GM15510 (cell line): Measurements from ENCODE around the gene KLF16.

ENCODE experiments used
- POLR2A ChIP-seq: IDR thresholded peaks from 3 replicates; pipeline ENCODE4 v1.6.1; 2011; ENCODE audit warnings: borderline replicate concordance; ENCODE audit not compliant: insufficient read length; ENCODE audit errors: extremely low read depth

The KLF16 gene

DNA sequence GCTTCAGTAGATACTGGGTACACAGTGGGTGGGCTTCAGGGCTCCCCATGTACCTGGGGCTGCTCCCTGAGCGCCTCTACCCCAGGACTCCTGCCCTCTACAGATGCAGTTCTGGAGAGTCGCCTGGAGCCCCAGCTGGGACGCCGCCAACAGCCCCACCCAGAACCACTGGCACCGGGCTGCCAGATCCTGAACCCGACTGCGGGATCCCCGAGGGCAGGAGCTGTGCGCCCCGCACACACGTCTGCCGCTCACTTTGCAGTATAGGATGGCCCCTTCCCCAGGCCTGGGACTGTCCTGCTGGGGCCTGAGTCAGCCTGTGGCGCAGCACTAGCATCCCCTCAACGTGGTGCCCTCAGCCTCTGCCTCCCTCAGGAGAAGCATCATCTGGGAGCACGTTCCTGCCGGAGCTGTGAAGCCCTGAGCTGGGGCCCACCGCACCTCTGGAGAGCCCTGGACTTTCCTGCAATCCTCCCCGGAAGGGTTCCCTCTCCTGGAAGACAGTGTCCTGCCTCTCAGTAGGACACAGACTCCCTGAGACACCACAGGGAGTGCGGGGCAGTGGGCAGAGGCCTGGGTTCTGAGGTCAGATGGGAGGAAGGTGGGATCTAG, 18.8 kb downstream of the KLF16 start:
- no peak for TF ChIP-seq POLR2A

DNA sequence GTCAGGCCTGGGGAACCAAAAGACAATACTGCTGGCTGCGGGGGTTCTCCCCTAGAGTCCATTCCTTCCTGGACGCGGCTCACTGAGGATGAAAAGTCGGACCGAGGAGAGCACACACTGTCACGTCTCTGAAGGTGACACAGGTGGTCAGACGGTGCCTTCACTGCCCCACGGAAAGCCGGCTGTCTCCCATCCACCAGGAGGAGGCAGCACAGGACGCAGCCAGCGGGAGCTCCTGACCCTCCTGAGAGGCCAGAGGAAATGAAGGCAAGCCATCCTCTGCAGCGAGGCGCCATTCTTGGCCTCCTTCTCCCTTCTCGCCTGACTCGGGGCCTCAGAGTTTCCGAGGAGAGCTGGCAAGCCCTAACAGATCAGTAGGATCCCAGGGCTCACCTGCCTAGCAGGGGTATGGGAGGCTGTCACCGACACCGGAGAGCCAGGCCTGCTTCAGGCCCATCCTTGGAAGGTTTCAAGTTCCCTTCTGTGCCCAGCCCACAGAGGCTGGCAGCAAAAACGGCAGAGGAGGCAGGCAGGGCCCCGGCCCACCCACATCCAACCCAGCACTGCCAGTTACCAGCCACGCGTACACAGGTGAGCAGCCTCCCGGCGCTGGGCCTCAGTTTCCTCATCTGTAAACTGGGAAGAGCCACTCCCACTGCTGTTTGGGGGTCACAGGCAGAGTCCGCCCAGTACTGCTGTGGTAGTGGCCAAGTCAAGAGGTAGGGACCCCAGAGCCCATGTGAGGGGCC, 19.6 kb downstream of the KLF16 start:
- TF ChIP-seq POLR2A: no peak

DNA sequence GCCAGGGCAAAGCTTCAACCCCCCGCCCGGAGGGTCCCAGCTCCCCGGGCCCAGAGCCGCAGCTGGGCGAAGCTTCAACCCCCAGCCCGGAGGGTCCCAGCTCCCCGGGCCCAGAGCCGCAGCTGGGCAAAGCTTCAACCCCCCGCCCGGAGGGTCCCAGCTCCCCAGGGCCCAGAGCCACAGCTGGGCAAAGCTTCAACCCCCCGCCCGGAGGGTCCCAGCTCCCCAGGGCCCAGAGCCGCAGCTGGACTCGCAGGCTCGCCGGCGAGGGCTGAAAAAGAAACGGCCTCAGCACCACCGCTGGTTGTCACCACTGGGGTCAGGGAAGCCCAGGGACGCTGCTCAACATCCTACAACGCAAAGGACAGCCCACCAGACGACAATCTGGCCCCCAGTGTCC, 20.3 kb downstream of the KLF16 start:
- no peak for TF ChIP-seq POLR2A

DNA sequence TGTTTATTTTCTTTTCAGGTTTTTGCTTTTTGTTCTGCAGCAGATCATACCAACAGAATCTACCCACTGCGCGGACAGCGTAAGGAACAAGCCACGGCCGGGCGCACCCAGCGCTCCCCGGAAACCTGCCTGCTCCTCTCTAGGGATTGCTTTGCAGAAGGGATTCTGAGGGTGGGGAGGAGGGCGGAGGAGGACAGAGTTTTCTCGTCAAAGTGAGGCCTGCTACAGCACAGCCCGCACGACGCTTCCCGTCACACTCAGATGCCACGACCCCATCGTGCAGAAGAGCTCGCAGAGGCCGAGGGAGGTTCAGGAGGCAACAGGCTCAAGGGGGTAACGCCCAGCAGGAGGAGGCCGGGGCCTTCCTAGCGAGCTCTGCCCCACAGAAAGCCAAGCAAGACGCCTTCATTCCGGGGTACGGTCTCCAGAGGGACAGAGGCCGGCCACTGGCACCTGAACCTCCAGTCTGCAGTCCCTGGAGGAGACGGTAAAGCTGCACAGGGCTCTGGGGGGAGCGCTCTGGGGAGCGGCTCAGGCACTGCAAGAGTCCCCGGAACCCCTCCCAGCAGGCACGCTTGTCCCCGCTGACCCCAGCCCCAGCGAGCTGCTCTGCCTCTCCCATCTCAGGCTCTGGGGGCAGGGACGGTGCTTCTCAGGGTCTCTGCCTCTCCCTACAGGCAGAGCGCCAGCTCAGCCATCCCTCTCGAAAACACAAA, 22.0 kb downstream of the KLF16 start:
- no peak for TF ChIP-seq POLR2A

DNA sequence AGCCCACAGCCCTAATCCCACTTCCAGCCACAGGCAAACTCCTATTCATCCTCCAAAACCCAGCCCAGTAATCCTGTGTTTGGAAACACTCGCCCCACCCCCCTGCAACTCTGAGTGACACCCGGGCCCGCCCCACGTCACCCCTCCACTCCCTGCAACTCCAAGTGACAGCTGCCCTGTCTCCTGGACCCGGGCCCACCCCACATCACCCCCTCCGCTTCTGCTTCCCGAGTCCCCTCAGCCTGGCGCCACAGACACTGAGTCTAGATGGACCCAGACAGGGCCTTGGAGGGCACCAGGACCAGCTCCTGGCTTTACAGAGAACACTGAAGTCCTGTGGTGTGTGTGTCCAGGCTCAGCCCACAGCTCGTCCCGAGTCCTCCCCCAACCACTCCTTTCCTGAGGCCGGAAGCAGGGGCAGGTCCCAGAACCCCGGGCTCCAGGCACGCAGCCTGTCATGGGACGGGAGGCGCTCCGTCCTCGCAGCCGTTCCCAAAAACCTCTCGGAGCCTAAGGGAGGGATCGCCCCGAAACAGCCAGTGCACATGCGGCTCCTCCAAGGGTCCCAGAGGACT, 22.8 kb downstream of the KLF16 start:
- no peak for TF ChIP-seq POLR2A

DNA sequence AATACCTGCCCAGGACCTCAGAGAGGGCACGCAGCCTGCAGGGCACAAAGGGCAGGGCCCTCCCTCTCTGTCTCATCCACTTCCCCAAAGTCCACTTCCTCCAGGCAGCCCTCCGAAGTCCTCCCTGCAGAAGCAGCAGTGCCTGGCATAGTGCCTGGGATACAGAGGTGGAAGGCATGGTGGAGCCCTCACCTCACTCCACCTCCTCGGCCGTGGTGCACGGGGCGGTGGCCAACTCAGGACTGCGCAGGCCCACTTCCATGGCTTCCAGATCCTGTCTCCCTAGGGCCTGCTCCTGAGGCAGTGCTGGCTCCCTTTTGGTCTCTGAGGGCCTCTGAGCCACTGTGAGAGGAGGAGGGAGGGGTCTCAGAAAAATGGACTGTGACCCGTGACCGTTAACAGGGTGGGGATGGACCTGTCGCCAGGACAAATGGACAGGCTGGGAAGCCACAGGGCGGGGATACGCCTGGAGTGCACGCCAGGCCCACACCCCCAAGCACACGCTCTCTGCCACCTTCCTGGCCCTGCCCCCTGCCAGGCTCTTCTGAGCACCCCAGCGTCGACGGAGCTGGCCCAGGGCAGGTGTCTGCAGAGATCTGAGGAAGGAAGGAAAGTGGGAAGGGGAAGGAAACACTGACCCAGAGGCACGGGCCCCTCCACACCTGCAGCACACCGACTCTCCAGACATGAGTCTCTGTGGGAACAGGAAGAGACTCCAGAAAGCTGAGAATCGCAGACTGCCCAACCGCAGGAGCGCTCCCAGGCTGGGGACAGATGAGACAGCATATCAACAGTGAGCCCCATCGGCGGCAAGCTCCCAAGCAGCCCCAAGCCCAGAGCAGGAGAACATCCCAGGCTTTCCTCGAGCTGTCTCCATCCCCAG, 23.5 kb downstream of the KLF16 start:
- TF ChIP-seq POLR2A: no peak

DNA sequence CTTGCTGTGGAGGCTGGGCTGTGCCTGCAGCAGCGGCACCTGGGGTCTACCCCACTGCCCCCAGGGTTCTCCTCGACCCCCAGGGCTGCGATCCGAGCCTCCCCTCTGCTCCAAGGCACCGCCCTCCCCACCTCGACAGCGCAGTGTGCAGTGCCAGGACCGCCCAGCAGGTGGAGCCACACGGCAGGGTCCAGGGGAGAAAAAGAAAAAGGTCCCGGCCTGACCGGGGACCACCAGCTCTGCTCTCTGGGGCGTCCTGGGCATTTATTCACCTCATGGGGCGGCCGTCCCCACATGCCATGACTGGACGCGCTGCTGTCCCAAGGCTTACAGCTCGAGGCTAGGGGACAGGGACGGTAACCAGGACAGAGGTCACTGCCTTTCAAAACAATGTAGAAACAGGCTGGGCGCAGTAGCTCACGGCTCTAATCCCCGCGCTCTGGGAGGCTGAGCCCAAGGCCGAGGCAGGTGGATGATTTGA, 25.7 kb downstream of the KLF16 start:
- TF ChIP-seq POLR2A: no peak

DNA sequence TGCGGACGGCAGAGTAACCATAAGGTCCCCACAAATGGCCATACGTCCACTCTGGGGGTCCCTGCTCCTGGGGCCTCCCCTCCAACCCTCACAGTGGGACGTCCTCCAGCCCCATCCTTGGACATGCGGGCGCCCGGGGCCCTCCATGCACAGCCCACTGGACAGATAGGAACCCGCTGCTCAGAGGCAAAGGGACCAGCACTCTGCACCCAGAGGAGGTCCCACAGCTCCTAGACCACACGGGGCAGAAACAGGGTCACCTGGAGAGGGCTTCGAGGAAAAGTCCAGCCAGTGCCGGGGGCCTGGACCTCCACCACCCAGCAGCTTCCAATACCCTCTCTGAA, 26.2 kb downstream of the KLF16 start:
- no peak for TF ChIP-seq POLR2A

DNA sequence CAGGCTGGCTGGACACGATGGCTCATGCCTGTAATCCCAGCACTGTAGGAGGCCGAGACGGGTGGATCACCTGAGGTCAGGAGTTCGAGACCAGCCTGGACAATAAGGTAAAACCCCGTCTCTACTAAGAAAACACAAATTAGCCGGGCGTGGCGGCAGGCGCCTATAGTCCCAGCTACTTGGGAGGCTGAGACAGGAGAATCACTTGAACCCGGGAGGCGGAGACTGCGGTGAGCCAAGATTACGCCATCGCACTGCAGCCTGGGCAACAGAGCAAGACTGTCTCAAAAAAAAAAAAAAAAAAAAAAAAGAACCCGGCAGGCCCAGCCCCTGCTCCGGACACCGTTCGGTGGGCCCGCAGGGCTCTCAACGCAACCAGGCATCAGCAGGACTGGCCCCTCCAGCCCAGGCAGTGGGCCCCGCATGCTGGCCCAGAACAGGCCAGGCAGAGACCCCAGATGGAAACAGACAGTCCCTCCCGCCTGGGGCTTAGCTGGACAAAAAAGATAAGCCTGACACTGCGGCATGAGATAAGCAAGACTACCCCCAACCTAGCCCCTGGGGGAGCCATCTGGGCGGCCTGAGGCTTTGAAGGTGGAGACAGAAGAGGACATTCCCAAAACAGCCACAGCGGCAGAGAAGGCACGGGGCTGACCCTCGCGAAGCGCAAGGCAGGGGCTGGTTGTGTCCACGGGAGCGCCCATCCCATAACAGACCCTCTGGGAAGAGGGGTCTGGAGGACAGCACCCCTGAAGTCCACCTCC, 26.7 kb downstream of the KLF16 start:
- no peak for TF ChIP-seq POLR2A

DNA sequence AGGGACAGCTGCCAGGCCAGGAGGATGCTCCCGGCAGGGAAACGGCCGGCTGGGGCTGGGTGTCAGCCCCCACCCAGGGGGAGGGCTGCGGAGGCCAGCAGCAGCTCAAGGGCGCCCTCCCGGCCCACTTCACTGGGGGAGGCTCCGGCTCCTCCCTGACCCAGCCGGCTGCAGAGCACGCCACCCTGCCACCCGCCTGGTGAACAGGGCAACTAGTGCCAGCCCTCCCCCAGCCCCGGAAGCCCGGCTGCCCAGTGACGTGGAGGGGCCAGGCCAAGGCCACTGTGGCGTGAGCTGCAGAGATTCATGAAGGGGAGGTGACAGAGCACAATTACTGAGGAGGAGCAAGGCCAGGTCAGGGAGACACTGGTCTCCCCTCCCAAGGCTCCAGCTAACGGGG, 29.8 kb downstream of the KLF16 start:
- TF ChIP-seq POLR2A: no peak

DNA sequence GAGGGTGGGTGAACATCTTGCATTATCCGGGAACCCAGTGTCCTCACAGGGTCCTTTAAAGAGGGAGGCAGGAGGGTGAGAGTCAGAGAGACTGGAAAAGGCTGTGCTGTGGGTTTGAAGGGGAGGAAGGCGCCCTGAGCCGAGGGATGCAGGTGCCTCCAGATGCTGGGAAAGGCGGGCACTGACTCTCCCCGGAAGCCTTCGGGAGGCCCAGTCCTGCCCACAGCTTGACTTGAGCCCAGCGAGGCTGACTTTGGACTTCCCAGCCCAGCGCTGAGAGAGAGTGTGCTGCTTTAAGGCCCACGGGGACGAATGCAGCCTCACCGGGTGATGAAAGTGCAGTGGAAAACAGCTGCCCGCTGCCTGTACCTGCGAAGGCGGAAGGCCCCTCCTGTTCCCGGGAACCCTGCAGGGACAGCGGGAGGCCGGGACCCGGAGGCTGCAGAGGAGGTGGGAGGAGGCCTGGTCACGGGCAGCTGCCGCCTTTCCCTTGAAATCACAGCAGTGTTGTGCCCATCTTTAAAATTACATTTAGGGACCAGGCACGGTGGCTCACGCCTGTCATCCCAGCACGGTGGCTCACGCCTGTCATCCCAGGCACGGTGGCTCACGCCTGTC, 31.2 kb downstream of the KLF16 start:
- no peak for TF ChIP-seq POLR2A

DNA sequence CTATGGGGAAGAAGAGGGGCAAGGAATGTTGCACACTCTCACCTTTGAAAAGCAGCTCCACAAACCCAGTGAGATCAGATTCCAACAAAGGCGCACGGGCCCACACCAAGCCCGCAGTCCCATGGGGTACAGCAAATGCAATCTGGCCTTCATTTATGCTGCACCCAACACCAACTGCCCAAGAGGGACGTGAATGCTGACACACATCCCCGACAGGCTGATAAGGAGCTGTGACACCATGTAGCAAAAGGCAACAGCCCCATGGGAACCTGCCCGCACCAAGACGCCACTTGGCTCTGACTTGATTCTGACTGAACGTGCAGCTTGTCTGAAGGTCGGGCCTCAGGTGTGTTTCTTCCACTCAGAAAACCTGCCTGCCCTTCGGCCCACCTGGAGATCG, 32.4 kb downstream of the KLF16 start:
- TF ChIP-seq POLR2A: no peak

DNA sequence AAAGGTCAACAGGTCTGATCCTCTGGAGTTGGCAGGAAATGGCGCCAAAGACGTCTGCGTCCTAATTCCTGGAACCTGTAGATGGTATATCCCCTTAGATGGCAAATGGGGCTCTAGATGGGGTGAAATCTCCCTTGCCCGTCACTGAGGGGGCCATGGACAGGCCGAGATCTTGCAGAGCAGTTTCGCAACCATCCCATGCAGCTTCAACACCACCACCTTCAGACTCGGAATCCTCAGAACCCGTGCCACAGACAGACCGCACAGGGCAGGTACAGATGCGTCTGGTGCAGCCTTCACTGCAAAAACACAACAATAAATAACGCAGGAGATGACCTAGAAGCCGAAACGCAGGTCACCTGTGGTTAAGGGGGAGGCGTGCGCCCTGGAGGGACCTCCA, 32.8 kb downstream of the KLF16 start:
- TF ChIP-seq POLR2A: no peak

DNA sequence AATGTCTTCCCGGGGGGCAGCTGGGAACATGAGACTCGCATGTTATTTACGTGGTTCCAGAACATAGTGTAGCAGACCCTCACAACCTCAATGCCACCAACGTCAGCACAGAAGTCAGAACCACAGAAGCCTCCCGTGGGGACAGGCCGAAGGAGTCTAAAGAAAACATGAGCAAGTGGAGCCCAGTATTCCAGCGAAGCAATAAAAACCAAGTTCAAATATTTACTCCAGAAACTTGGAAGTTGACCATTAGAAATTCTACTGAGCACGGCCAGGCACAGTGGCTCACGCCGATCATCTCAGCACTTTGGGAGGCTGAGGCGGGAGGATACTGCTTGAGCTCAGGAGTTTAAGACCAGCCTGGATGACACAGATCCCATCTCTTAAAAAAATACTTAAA, 33.4 kb downstream of the KLF16 start:
- no peak for TF ChIP-seq POLR2A
